GM19328 (cell line): ENCODE data around the gene PGPEP1.
"Not testable (repeated sequence)": the region's sequence is repeated elsewhere in the genome, so short reads cannot be mapped to it uniquely, and the experiment has no call there.

Source experiments
- ATAC-seq: cut with Tn5 transposase; IDR thresholded peaks from one replicate; pipeline ENCODE4 v1.9.1; 2021; ENCODE audit warnings: mild to moderate bottlenecking, moderate library complexity; ENCODE audit not compliant: unreplicated experiment

PGPEP1 gene

GRCh38 chr19:18308051-18308947 lies 32.1 kb upstream of the PGPEP1 start:
- no peak for ATAC-seq

- no peak for ATAC-seq
Observed at GRCh38 chr19:18308948-18309325, 31.5 kb upstream of the PGPEP1 start.

GRCh38 chr19:18309525-18310064 lies 30.8 kb upstream of the PGPEP1 start:
- ATAC-seq = no peak

- no peak for ATAC-seq
Observed at GRCh38 chr19:18310118-18310909, 30.1 kb upstream of the PGPEP1 start.

- ATAC-seq = no peak
Observed at GRCh38 chr19:18310966-18311365, 29.4 kb upstream of the PGPEP1 start.

GRCh38 chr19:18311502-18312091 lies 28.8 kb upstream of the PGPEP1 start:
- ATAC-seq = no peak

GRCh38 chr19:18312092-18312534 lies 28.3 kb upstream of the PGPEP1 start:
- ATAC-seq = no peak

- no peak for ATAC-seq
Observed at GRCh38 chr19:18313398-18313797, 27.0 kb upstream of the PGPEP1 start.

GRCh38 chr19:18317961-18318800 lies 22.2 kb upstream of the PGPEP1 start:
- no peak for ATAC-seq

- no peak for ATAC-seq
Observed at GRCh38 chr19:18319591-18320135, 20.7 kb upstream of the PGPEP1 start.

GRCh38 chr19:18320865-18321733 lies 19.3 kb upstream of the PGPEP1 start:
- ATAC-seq = no peak

- ATAC-seq = no peak
Observed at GRCh38 chr19:18321734-18322102, 18.7 kb upstream of the PGPEP1 start.

GRCh38 chr19:18322318-18322758 lies 18.1 kb upstream of the PGPEP1 start:
- ATAC-seq = no peak

- ATAC-seq = peak; percentile 91
Observed at GRCh38 chr19:18322759-18323460, 17.5 kb upstream of the PGPEP1 start, which contains the start of gene LSM4. Gene LSM4 (minus strand): TSS chr19:18323076. CDS start chr19:18323020, 56 bp downstream.

- ATAC-seq = not testable (repeated sequence)
Observed at GRCh38 chr19:18324373-18324731, 16.0 kb upstream of the PGPEP1 start.

GRCh38 chr19:18326772-18327171 lies 13.6 kb upstream of the PGPEP1 start:
- no peak for ATAC-seq

- ATAC-seq = peak; percentile 77
Observed at GRCh38 chr19:18328340-18329034, 11.9 kb upstream of the PGPEP1 start.

GRCh38 chr19:18329035-18329376 lies 11.4 kb upstream of the PGPEP1 start:
- no peak for ATAC-seq
